ENCODE data around the gene SEL1L3. TPM values are rescaled to one million over a fixed set of nuclear protein-coding genes. Genes with fewer than 3 reads are reported as not detected.

The SEL1L3 gene
- total and polyA plus RNA-seq, 2 donors (not counting 3 experiments of a cell fraction or from before 2014, with no cell fraction given), result 53.4 to 122 TPM

- POLR2A ChIA-PET, result no interaction called here
- no TSS peak for BruUV-seq (replicated peaks)
Observed at GRCh38 chr4:25872851-25873631, 10.3 kb upstream of the SEL1L3 start.

More at GRCh38 chr4:25872851-25873631, 10.3 kb upstream of the SEL1L3 start:
- no peak for DNase-seq (ENCODE audit: low read depth, low spot score)
- intact Hi-C loops (cut with micrococcal nuclease), result no loop called here
- Histone ChIP-seq H3K4me1 (ENCODE audit: control insufficient read depth, extremely low read depth, insufficient read depth, low read length) (peaks cover 3% of the 10 kb centered on the region), H3K9me3 (replicated peaks; ENCODE audit: control insufficient read depth, insufficient read depth, low read length) (no peaks in the 10 kb centered on the region), H3K4me2 (ENCODE audit: insufficient read depth, low read length) (no peak overlapping the region), H3K9me1 (replicated peaks; ENCODE audit: control insufficient read depth, extremely low read depth, insufficient read depth, low read length) (no peaks in the 10 kb centered on the region), H3K79me2 (ENCODE audit: control insufficient read depth, insufficient read depth, low read length) (no peaks in the 10 kb centered on the region), H3K4me3 (replicated peaks in 1 of 3; ENCODE audit: insufficient read depth in 1 of 3, low read depth in 1 of 3, low read length in 3 of 3) (no peak overlapping the region), H3K36me3 (ENCODE audit: control insufficient read depth in 2 of 2, extremely low read depth in 1 of 2, insufficient read depth in 2 of 2, low read length in 2 of 2) (no peaks in the 10 kb centered on the region), H3K27ac (ENCODE audit: insufficient read depth, low read depth, low read length) (no peak overlapping the region), H2AFZ (ENCODE audit: low read depth, low read length) (no peak overlapping the region), H3K9ac (replicated peaks; ENCODE audit: extremely low read depth, insufficient read depth, low read length) (no peak overlapping the region), H3K27me3 (ENCODE audit: control insufficient read depth in 2 of 2, insufficient read depth in 2 of 2, low read length in 2 of 2) (no peaks in the 10 kb centered on the region), H4K20me1 (replicated peaks; ENCODE audit: control insufficient read depth, extremely low read depth, insufficient read depth, low read length) (no peaks in the 10 kb centered on the region)
- CTCF ChIA-PET, result interaction anchor here (1.1 kb wide), 1 partner anchor 11 kb away, joined by 4 read pairs; no protein-coding TSS in a partner anchor
- no peak for FAIRE-seq
- dilution Hi-C loops (cut with MboI; ENCODE audit: extremely low pct_ligation_motif_present, low sequenced_read_pairs), result no loop called here
- TF ChIP-seq POLR2AphosphoS5 (IDR thresholded peaks at IDR 0.05; ENCODE audit: insufficient read depth, low read depth, low read length) (no peak), GATA2 (IDR thresholded peaks at IDR 0.05; ENCODE audit: insufficient read depth, insufficient read length, low read depth, low read length) (no peak), EZH2 (IDR thresholded peaks at IDR 0.05; ENCODE audit: borderline replicate concordance, low read depth, low read length, severe bottlenecking) (no peak), JUN (IDR thresholded peaks at IDR 0.05; ENCODE audit: borderline replicate concordance, insufficient read depth, insufficient read length, low read depth) (no peak), CTCF (IDR thresholded peaks at IDR 0.05; ENCODE audit: extremely low read depth in 1 of 2, insufficient read depth in 1 of 2, low read depth in 1 of 2, low read length in 2 of 2) (no peak), FOS (IDR thresholded peaks at IDR 0.05; ENCODE audit: borderline replicate concordance, insufficient read depth, low read length) (no peak), POLR2A (IDR thresholded peaks at IDR 0.05; ENCODE audit: low read depth, low read length) (no peak), MYC (IDR thresholded peaks at IDR 0.05; ENCODE audit: low read depth, low read length) (no peak), MAX (IDR thresholded peaks at IDR 0.05; ENCODE audit: insufficient read depth, insufficient read length) (no peak)

Data from endothelial cell of umbilical vein (primary cell).